ENCODE results near the gene MACO1.
A peak's percentile ranks its signal among the peaks of the same experiment; 100 is the strongest.

MACO1 gene

GRCh38 chr1:25540750-25541342 is 110.1 kb downstream of the MACO1 start:
- DNase-seq (ENCODE audit: low read depth in 1 of 2, low spot score in 1 of 2): no peak

GRCh38 chr1:25541425-25541824 is 110.7 kb downstream of the MACO1 start:
- no peak for DNase-seq (ENCODE audit: low read depth in 1 of 2, low spot score in 1 of 2)

- no peak for DNase-seq (ENCODE audit: low read depth in 1 of 2, low spot score in 1 of 2)
Observed at GRCh38 chr1:25541889-25542658, 111.4 kb downstream of the MACO1 start.

- no peak for DNase-seq (ENCODE audit: low read depth in 1 of 2, low spot score in 1 of 2)
Observed at GRCh38 chr1:25543005-25543424, 112.3 kb downstream of the MACO1 start.

- peak; percentile 35 to 53 for DNase-seq (ENCODE audit: low read depth in 1 of 2, low spot score in 1 of 2)
Observed at GRCh38 chr1:25543425-25544242, 112.9 kb downstream of the MACO1 start, which contains the start of gene LDLRAP1. Gene LDLRAP1, plus strand, starts transcription at chr1:25543606. Its CDS starts 93 bp downstream, at chr1:25543699.

- DNase-seq (ENCODE audit: low read depth in 1 of 2, low spot score in 1 of 2): no peak
Observed at GRCh38 chr1:25544243-25544764, 113.6 kb downstream of the MACO1 start.

GRCh38 chr1:25544819-25545218 is 114.1 kb downstream of the MACO1 start:
- DNase-seq (ENCODE audit: low read depth in 1 of 2, low spot score in 1 of 2): no peak

- no peak for DNase-seq (ENCODE audit: low read depth in 1 of 2, low spot score in 1 of 2)
Observed at GRCh38 chr1:25545767-25546166, 115.1 kb downstream of the MACO1 start.

GRCh38 chr1:25546193-25546592 is 115.5 kb downstream of the MACO1 start:
- no peak for DNase-seq (ENCODE audit: low read depth in 1 of 2, low spot score in 1 of 2)

GRCh38 chr1:25548601-25549000 is 117.9 kb downstream of the MACO1 start:
- no peak for DNase-seq (ENCODE audit: low read depth in 1 of 2, low spot score in 1 of 2)

GRCh38 chr1:25549273-25550154 is 118.8 kb downstream of the MACO1 start:
- peak; percentile 54 to 63 for DNase-seq (ENCODE audit: low read depth in 1 of 2, low spot score in 1 of 2)
